ENCODE data around the gene SLC9A9.

SLC9A9 gene

GRCh38 chr3:143511174-143511879 lies 336.9 kb downstream of the SLC9A9 start:
- no peak overlapping the region for H3K4me3 ChIP-seq (replicated peaks in 1 of 2; ENCODE audit: low read depth in 2 of 2, low read length in 2 of 2)
- TF ChIP-seq CTCF (IDR thresholded peaks at IDR 0.05; ENCODE audit: low read depth, low read length), result no peak
- no peak for DNase-seq (ENCODE audit: low read depth in 2 of 2)

- DNase-seq (ENCODE audit: low read depth in 2 of 2), result peak in 1 of 2 donors; percentile 17
- TF ChIP-seq CTCF (IDR thresholded peaks at IDR 0.05; ENCODE audit: low read depth, low read length), result no peak
- no peak overlapping the region for H3K4me3 ChIP-seq (replicated peaks in 1 of 2; ENCODE audit: low read depth in 2 of 2, low read length in 2 of 2)
Measured at GRCh38 chr3:143510601-143511000, 337.7 kb downstream of the SLC9A9 start.

- TF ChIP-seq CTCF (IDR thresholded peaks at IDR 0.05; ENCODE audit: low read depth, low read length), result no peak
- H3K4me3 ChIP-seq (replicated peaks in 1 of 2; ENCODE audit: low read depth in 2 of 2, low read length in 2 of 2), result no peak overlapping the region
Measured at GRCh38 chr3:143507735-143508580, 340.3 kb downstream of the SLC9A9 start.

GRCh38 chr3:143506190-143506589 lies 342.1 kb downstream of the SLC9A9 start:
- no peak for DNase-seq (ENCODE audit: low read depth in 2 of 2)

More at GRCh38 chr3:143507735-143508580, 340.3 kb downstream of the SLC9A9 start:
- peak; percentile 58 to 96 for DNase-seq (ENCODE audit: low read depth in 2 of 2)

GRCh38 chr3:143503325-143503885 lies 344.9 kb downstream of the SLC9A9 start:
- TF ChIP-seq CTCF (IDR thresholded peaks at IDR 0.05; ENCODE audit: low read depth, low read length), result no peak
- H3K4me3 ChIP-seq (replicated peaks in 1 of 2; ENCODE audit: low read depth in 2 of 2, low read length in 2 of 2), result no peak overlapping the region
- DNase-seq (ENCODE audit: low read depth in 2 of 2), result no peak

More at GRCh38 chr3:143506190-143506589, 342.1 kb downstream of the SLC9A9 start:
- no peak overlapping the region for H3K4me3 ChIP-seq (replicated peaks in 1 of 2; ENCODE audit: low read depth in 2 of 2, low read length in 2 of 2)
- no peak for TF ChIP-seq CTCF (IDR thresholded peaks at IDR 0.05; ENCODE audit: low read depth, low read length)

GRCh38 chr3:143502081-143502480 lies 346.2 kb downstream of the SLC9A9 start:
- TF ChIP-seq CTCF (IDR thresholded peaks at IDR 0.05; ENCODE audit: low read depth, low read length), result no peak
- H3K4me3 ChIP-seq (replicated peaks in 1 of 2; ENCODE audit: low read depth in 2 of 2, low read length in 2 of 2), result no peak overlapping the region
- no peak for DNase-seq (ENCODE audit: low read depth in 2 of 2)
